ENCODE data around the gene C2CD3. TPM values are rescaled to one million over a fixed set of nuclear protein-coding genes. Genes with fewer than 3 reads are reported as not detected.

C2CD3 gene
- total and polyA plus RNA-seq, 10 of the 15 experiments (the other 5 are each of a cell fraction or from before 2014, with no cell fraction given), result 2.3 to 24.0 (median 16.3) TPM

GRCh38 chr11:74132833-74133232 is 38.0 kb downstream of the C2CD3 start:
- Histone ChIP-seq H4K20me1 (ENCODE audit: control insufficient read depth, insufficient read depth) (no peaks in the 10 kb centered on the region), H3K4me1 (ENCODE audit: control insufficient read depth, insufficient read depth, low read length) (no peaks in the 10 kb centered on the region), H3K9ac (ENCODE audit: control insufficient read depth, insufficient read depth, low read length) (no peak overlapping the region), H3K4me3 (no peak overlapping the region), H3K27ac (ENCODE audit: control insufficient read depth, insufficient read depth) (no peak overlapping the region), H3K36me3 (ENCODE audit: control insufficient read depth in 2 of 2, insufficient read depth in 2 of 2, low read length in 1 of 2) (no peaks in the 10 kb centered on the region; a peak in 1 of 4 replicates), H3K9me3 (replicated peaks; ENCODE audit: control insufficient read depth, insufficient read depth, low read length) (no peaks in the 10 kb centered on the region), H2AFZ (ENCODE audit: control insufficient read depth, low read depth, low read length) (no peak overlapping the region), H3K79me2 (ENCODE audit: control insufficient read depth, insufficient read depth, low read length) (no peaks in the 10 kb centered on the region), H3K27me3 (replicated peaks in 1 of 2; ENCODE audit: control insufficient read depth in 2 of 2, insufficient read depth in 2 of 2, low read length in 1 of 2) (no peaks in the 10 kb centered on the region), H3K4me2 (ENCODE audit: control insufficient read depth, insufficient read depth) (no peak overlapping the region)
- CTCF ChIA-PET, result interaction anchor here (0.6 to 1.2 kb wide), 2 partner anchors 29 to 650 kb away, joined by 4 read pairs; no protein-coding TSS in a partner anchor
- BruUV-seq (replicated peaks), result no TSS peak
- no peak for FAIRE-seq
- no peak for ATAC-seq
- no peak for DNase-seq (ENCODE audit: low read depth, low spot score)
- 96% methylated on average over 3 of the region's 3 CpGs for WGBS (ENCODE audit: insufficient coverage, insufficient replicate concordance, low lambda C conversion rate, missing lambda C conversion rate)
- intact Hi-C loops (cut with micrococcal nuclease; ENCODE audit: unreplicated experiment), result no loop called here
- POLR2A ChIA-PET, result no interaction called here
- SMC1A ChIA-PET (ENCODE audit: uncharacterized antibody, unreplicated experiment), result no interaction called here
- in situ Hi-C loops (cut with MboI), result no loop called here
- RAD21 ChIA-PET (ENCODE audit: unreplicated experiment), result no interaction called here
- TF ChIP-seq CHD4 (IDR thresholded peaks at IDR 0.05) (no peak), FOS (IDR thresholded peaks at IDR 0.05; ENCODE audit: borderline replicate concordance, extremely low read depth, insufficient read length) (no peak), BRCA1 (IDR thresholded peaks at IDR 0.05; ENCODE audit: low read depth, low read length) (no peak), CBX5 (IDR thresholded peaks at IDR 0.05; ENCODE audit: low read depth) (no peak), E2F8 (IDR thresholded peaks at IDR 0.05; ENCODE audit: low read depth, partially characterized antibody) (no peak), ZBTB11 (CRISPR knock-in tag; IDR thresholded peaks at IDR 0.05) (no peak), FOXK2 (IDR thresholded peaks at IDR 0.05) (no peak), GATAD2B (conservative IDR thresholded peaks at IDR 0.05; ENCODE audit: low read depth) (no peak), WRNIP1 (IDR thresholded peaks at IDR 0.05; ENCODE audit: borderline replicate concordance, low read depth, low read length) (no peak), MYC (IDR thresholded peaks at IDR 0.05; ENCODE audit: insufficient read depth, insufficient read length, insufficient replicate concordance, low read length, severe bottlenecking) (no peak), EZH2 (IDR thresholded peaks at IDR 0.05; ENCODE audit: borderline replicate concordance, control insufficient read depth, low read depth, low read length) (no peak), YBX1 (IDR thresholded peaks at IDR 0.05) (no peak), POU2F2 (IDR thresholded peaks at IDR 0.05; ENCODE audit: borderline replicate concordance, low read depth, low read length) (no peak), NFXL1 (IDR thresholded peaks at IDR 0.05; ENCODE audit: borderline replicate concordance) (no peak), IKZF1 (conservative IDR thresholded peaks at IDR 0.05) (no peak), NBN (IDR thresholded peaks at IDR 0.05) (no peak)
- TF ChIP-seq, protein P1, sequence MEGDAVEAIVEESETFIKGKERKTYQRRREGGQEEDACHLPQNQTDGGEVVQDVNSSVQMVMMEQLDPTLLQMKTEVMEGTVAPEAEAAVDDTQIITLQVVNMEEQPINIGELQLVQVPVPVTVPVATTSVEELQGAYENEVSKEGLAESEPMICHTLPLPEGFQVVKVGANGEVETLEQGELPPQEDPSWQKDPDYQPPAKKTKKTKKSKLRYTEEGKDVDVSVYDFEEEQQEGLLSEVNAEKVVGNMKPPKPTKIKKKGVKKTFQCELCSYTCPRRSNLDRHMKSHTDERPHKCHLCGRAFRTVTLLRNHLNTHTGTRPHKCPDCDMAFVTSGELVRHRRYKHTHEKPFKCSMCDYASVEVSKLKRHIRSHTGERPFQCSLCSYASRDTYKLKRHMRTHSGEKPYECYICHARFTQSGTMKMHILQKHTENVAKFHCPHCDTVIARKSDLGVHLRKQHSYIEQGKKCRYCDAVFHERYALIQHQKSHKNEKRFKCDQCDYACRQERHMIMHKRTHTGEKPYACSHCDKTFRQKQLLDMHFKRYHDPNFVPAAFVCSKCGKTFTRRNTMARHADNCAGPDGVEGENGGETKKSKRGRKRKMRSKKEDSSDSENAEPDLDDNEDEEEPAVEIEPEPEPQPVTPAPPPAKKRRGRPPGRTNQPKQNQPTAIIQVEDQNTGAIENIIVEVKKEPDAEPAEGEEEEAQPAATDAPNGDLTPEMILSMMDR (IDR thresholded peaks at IDR 0.05 in 2 of 3, conservative IDR thresholded peaks at IDR 0.05 in 1 of 3; ENCODE audit: control insufficient read depth in 2 of 3, extremely low read depth in 1 of 3, insufficient read depth in 1 of 3, low read depth in 3 of 3, low read length in 3 of 3), result no peak
